Measurements from ENCODE around the gene USP13. TPM values are rescaled to one million over a fixed set of nuclear protein-coding genes. Genes with fewer than 3 reads are reported as not detected.
A peak's percentile ranks its signal among the peaks of the same experiment; 100 is the strongest.

The USP13 gene
- 14.4 and 36.8 TPM in 2 replicates for total RNA-seq (ENCODE audit: low replicate concordance)

GRCh38 chr3:179652447-179653095, at the start of gene USP13:
USP13 (plus strand) TSS chr3:179653040; CDS start chr3:179653226, 186 bp downstream.
- peak within 1 kb of the TSS; percentile 88 for H3K4me3 ChIP-seq (ENCODE audit: low read depth, low read length)
- DNase-seq (ENCODE audit: low read depth) = peak; percentile 82
- TF ChIP-seq, protein P1, sequence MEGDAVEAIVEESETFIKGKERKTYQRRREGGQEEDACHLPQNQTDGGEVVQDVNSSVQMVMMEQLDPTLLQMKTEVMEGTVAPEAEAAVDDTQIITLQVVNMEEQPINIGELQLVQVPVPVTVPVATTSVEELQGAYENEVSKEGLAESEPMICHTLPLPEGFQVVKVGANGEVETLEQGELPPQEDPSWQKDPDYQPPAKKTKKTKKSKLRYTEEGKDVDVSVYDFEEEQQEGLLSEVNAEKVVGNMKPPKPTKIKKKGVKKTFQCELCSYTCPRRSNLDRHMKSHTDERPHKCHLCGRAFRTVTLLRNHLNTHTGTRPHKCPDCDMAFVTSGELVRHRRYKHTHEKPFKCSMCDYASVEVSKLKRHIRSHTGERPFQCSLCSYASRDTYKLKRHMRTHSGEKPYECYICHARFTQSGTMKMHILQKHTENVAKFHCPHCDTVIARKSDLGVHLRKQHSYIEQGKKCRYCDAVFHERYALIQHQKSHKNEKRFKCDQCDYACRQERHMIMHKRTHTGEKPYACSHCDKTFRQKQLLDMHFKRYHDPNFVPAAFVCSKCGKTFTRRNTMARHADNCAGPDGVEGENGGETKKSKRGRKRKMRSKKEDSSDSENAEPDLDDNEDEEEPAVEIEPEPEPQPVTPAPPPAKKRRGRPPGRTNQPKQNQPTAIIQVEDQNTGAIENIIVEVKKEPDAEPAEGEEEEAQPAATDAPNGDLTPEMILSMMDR (IDR thresholded peaks at IDR 0.05; ENCODE audit: insufficient read depth, low read length) = no peak

DNA sequence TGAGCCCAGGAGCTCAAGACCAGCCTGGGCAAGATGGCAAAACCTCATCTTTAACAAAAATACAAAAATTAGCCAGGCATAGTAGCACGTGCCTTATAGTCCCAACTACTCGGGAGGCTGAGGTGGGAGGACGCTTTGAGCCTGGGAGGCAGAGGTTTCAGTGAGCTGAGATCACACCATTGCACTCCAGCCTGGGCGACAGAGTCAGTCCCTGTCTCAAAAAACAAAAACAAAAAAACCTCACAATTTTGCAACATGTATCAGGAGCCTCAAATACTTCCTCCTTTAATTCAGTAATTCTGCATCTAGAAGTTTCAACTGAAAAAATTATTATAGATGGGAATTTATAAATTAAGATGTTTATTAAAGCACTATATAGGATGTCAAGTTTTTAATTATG, 49.5 kb upstream of the USP13 start:
- DNase-seq (ENCODE audit: low read depth) = no peak
- peak overlapping the region; percentile 99 for H3K4me3 ChIP-seq (ENCODE audit: low read depth, low read length)
- TF ChIP-seq, protein P1 (IDR thresholded peaks at IDR 0.05; ENCODE audit: insufficient read depth, low read length) = no peak

GRCh38 chr3:179603831-179604230, 49.0 kb upstream of the USP13 start:
- no peak for DNase-seq (ENCODE audit: low read depth)
- TF ChIP-seq, protein P1 (IDR thresholded peaks at IDR 0.05; ENCODE audit: insufficient read depth, low read length) = no peak
- peak overlapping the region; percentile 99 for H3K4me3 ChIP-seq (ENCODE audit: low read depth, low read length)

GRCh38 chr3:179604321-179605078, 48.3 kb upstream of the USP13 start, which contains the start of the genes MRPL47 and NDUFB5:
MRPL47 (minus strand) TSS chr3:179604638; CDS start chr3:179604624, 14 bp downstream.
NDUFB5 (plus strand) TSS chr3:179604794; CDS start chr3:179604816, 22 bp downstream.
- peak; percentile 98 for DNase-seq (ENCODE audit: low read depth)
- peak within 1 kb of the TSS; percentile 99 for H3K4me3 ChIP-seq (ENCODE audit: low read depth, low read length)
- TF ChIP-seq, protein P1 (IDR thresholded peaks at IDR 0.05; ENCODE audit: insufficient read depth, low read length) = no peak

GRCh38 chr3:179606534-179607085, 46.2 kb upstream of the USP13 start:
- DNase-seq (ENCODE audit: low read depth) = peak; percentile 2
- H3K4me3 ChIP-seq (ENCODE audit: low read depth, low read length) = no peak overlapping the region

More at GRCh38 chr3:179606534-179607085, 46.2 kb upstream of the USP13 start:
- TF ChIP-seq, protein P1 (IDR thresholded peaks at IDR 0.05; ENCODE audit: insufficient read depth, low read length) = no peak
